Gastroesophageal sphincter (tissue), 4 donors: ENCODE results near the gene KLHL33. TPM values are rescaled to one million over a fixed set of nuclear protein-coding genes. Genes with fewer than 3 reads are reported as not detected.
A peak's percentile ranks its signal among the peaks of the same experiment; 100 is the strongest.

ENCODE experiments used
- ATAC-seq: fragments of 150-250 bp; one replicate; pipeline ENCODE4 v1.9.1; 2016; ENCODE audit warnings: mild to moderate bottlenecking, moderate library complexity
- H3K27ac ChIP-seq, 4 donors: fragments of 200-600 bp; sonication (generic) in 3 of 4; 1 replicate in 3 of 4; 2 replicates in 1 of 4; pipeline ENCODE4 v1.5.1; 2016 to 2019
- H3K27me3 ChIP-seq: fragments of 200-600 bp; sonication (generic); one replicate; pipeline ENCODE4 v1.5.1; 2019
- H3K36me3 ChIP-seq, 2 donors: fragments of 200-600 bp; sonication (generic); one replicate each; pipeline ENCODE4 v1.5.1; 2019; ENCODE audit warnings: control low read depth in 1 of 2
- H3K4me1 ChIP-seq, 3 donors: fragments of 200-600 bp; sonication (generic); 1 replicate in 2 of 3; 2 replicates in 1 of 3; pipeline ENCODE4 v1.5.1; 2016 to 2019; ENCODE audit warnings: control low read depth in 2 of 3
- H3K4me3 ChIP-seq, 2 donors: fragments of 200-600 bp; sonication (generic); one replicate each; pipeline ENCODE4 v1.5.1; 2019; ENCODE audit warnings: mild to moderate bottlenecking in 1 of 2, moderate library complexity in 1 of 2
- H3K9me3 ChIP-seq, 3 donors: fragments of 200-600 bp; sonication (generic); one replicate each; pipeline ENCODE4 v1.5.1; 2017 to 2019; ENCODE audit warnings: control low read depth in 2 of 3
- EP300 ChIP-seq: sonication (generic); formaldehyde crosslinking; IDR thresholded peaks from one replicate; pipeline ENCODE4 v1.6.1; 2017; ENCODE audit warnings: antibody characterized with exemption, mild to moderate bottlenecking
- POLR2A ChIP-seq, 2 donors: fragments of 450-650 bp; IDR thresholded peaks; one replicate each; pipeline ENCODE4 v1.6.1; 2017; ENCODE audit warnings: antibody characterized with exemption in 2 of 2, mild to moderate bottlenecking in 2 of 2, moderate library complexity in 1 of 2
- POLR2AphosphoS5 ChIP-seq: sonication (generic); formaldehyde crosslinking; IDR thresholded peaks from one replicate; pipeline ENCODE4 v1.6.1; 2017; ENCODE audit warnings: antibody characterized with exemption
- WGBS, 2 donors: methylation state at CpG; one replicate each; pipeline ENCODE4 v1.1.5; 2018; ENCODE audit warnings: low coverage in 1 of 2; 5-methylcytosine and 5-hydroxymethylcytosine counted together
- total RNA-seq, 4 donors: library from RNA; depleted of rRNA; stranded (reverse); fragments of >200 nt; gene quantifications; one replicate each; pipeline ENCODE4 v1.1.0, GENCODE V29; 2016
- TF ChIP-seq, protein P1 (sequence below), 4 experiments: fragments of 200-600 bp in 2 of 4; fragments of 450-650 bp in 2 of 4; sonication (generic) in 1 of 4; IDR thresholded peaks; one replicate each; pipeline ENCODE4 v1.5.1; 2017 to 2019; ENCODE audit warnings: antibody characterized with exemption in 4 of 4, mild to moderate bottlenecking in 2 of 4, moderate library complexity in 2 of 4

KLHL33 gene
- total RNA-seq, 4 donors from 2014 or later = 0.27 to 2.6 (median 1.1) TPM

DNA sequence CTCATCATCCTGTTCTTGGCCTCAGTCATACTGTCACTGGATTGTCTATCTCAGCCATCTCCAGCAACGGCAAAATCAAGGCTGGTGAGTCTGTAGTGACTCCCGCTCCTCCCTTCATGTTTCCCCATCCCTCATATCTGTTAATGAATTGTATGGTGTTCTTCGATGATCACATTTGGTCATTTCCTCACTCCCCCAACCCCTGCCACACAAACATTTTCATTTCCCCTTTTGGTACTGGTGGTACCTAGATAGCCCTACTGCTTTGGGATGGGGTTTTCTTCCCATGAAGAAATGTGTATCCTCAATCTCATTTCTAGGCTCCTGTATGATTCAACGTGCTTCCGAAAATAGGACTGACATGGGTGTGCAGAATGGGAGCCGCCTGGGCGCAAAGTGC lies 2.7 kb upstream of the KLHL33 start:
- no peak overlapping the region for H3K27ac ChIP-seq
- H3K4me3 ChIP-seq = no peak overlapping the region
- no peak for ATAC-seq
- WGBS, 2 donors = 89% methylated on average over 3 of the region's 7 CpGs; no CpG with 5 or more reads in 1 of the 2 donors
- H3K27me3 ChIP-seq = peaks cover 19% of the 10 kb centered on the region
- H3K9me3 ChIP-seq = no peaks in the 10 kb centered on the region
- TF ChIP-seq, protein P1, sequence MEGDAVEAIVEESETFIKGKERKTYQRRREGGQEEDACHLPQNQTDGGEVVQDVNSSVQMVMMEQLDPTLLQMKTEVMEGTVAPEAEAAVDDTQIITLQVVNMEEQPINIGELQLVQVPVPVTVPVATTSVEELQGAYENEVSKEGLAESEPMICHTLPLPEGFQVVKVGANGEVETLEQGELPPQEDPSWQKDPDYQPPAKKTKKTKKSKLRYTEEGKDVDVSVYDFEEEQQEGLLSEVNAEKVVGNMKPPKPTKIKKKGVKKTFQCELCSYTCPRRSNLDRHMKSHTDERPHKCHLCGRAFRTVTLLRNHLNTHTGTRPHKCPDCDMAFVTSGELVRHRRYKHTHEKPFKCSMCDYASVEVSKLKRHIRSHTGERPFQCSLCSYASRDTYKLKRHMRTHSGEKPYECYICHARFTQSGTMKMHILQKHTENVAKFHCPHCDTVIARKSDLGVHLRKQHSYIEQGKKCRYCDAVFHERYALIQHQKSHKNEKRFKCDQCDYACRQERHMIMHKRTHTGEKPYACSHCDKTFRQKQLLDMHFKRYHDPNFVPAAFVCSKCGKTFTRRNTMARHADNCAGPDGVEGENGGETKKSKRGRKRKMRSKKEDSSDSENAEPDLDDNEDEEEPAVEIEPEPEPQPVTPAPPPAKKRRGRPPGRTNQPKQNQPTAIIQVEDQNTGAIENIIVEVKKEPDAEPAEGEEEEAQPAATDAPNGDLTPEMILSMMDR (IDR thresholded peaks at IDR 0.05) = no peak
- TF ChIP-seq POLR2A (IDR thresholded peaks at IDR 0.05) (no peak), EP300 (no peak), POLR2AphosphoS5 (no peak)
- H3K4me1 ChIP-seq = peaks cover 0 to 22% (median 5%) of the 10 kb centered on the region in 3 donors
- H3K36me3 ChIP-seq = no peaks in the 10 kb centered on the region

DNA sequence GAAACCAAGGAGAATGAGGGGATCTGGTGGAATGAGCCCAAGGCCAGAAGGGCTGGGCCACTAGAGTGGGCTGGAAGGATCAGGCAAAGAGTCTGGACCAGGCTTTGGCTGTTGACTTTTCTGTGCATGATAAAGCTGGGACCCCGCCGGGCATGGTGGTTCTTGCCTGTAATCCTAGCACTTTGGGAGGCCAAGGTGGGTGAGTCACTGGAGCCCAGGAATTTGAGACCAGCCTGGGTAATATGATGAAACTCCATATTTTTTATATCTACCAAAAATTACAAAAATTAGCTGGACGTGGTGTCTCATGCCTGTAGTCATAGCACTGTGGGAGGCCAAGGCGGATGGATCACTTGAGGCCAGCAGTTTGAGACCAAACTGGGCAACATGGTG lies 393 bp upstream of the KLHL33 start:
- Histone ChIP-seq H3K36me3 (no peaks in the 10 kb centered on the region), H3K9me3 (no peaks in the 10 kb centered on the region), H3K4me1 (peaks cover 0 to 22% (median 5%) of the 10 kb centered on the region in 3 donors), H3K27ac (peak overlapping the region in 1 of 4 donors; percentile 80), H3K4me3 (no peak overlapping the region), H3K27me3 (peaks cover 19% of the 10 kb centered on the region)
- TF ChIP-seq POLR2AphosphoS5 (no peak), POLR2A (IDR thresholded peaks at IDR 0.05) (no peak), EP300 (no peak)
- TF ChIP-seq, protein P1 (IDR thresholded peaks at IDR 0.05) = no peak
- no peak for ATAC-seq
- WGBS, 2 donors = 84% methylated on average over 2 of the region's 4 CpGs; no CpG with 5 or more reads in 1 of the 2 donors

DNA sequence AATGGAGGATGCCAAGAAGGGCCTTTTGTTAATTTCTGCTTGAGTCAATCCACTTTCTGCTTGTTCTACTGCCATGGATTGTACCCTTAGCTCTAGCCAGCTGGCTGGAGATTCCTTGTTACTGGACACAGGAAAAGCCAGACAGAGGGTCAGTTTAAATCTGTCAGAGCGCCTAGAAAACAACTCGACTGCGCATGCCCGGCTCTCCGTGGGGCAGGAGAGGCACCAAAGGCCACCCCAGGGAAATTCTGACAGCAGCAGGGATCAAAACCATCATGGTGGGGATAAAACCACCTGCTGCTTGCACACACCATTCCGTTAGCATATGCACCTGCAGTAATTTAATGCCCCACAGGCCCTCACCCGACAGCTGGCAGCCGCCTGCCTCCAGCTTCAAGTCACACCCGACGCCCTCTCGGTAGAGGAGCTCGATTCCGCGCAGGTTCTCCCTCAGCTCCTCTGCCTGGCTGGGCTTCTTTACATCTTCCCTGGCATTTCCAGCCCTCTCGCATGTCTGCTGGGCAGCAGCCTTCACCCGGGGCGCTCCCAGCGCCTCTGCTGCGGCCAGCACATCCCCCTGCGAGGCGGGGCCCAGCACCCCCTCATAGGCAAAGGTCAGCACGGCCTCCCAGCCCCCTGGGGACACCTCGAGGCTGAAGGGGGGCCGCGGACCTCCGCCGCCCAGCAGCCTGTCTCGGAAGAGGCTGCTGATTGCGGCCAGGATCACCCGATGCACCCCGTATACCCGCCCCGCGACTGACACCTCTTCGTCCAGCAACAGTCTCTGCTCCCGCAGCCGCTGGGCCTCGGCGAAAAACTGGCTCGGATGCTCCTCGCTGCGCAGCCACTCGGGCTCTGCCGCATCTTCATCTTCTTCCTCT lies 1.0 kb downstream of the KLHL33 start:
- H3K27ac ChIP-seq = peak overlapping the region in 3 of 4 donors; percentile 66 to 80 (median 78)
- WGBS, 2 donors = 26 to 37% methylated on average over 15 to 17 of the region's 44 CpGs
- peak overlapping the region; percentile 7 to 49 for H3K4me3 ChIP-seq
- H3K27me3 ChIP-seq = peaks cover 19% of the 10 kb centered on the region
- TF ChIP-seq POLR2AphosphoS5 (peak; percentile 59), EP300 (no peak), POLR2A (IDR thresholded peaks at IDR 0.05) (no peak)
- no peaks in the 10 kb centered on the region for H3K9me3 ChIP-seq
- H3K36me3 ChIP-seq = no peaks in the 10 kb centered on the region
- H3K4me1 ChIP-seq = peaks cover 0 to 29% (median 5%) of the 10 kb centered on the region in 3 donors
- peak; percentile 73 for ATAC-seq

DNA sequence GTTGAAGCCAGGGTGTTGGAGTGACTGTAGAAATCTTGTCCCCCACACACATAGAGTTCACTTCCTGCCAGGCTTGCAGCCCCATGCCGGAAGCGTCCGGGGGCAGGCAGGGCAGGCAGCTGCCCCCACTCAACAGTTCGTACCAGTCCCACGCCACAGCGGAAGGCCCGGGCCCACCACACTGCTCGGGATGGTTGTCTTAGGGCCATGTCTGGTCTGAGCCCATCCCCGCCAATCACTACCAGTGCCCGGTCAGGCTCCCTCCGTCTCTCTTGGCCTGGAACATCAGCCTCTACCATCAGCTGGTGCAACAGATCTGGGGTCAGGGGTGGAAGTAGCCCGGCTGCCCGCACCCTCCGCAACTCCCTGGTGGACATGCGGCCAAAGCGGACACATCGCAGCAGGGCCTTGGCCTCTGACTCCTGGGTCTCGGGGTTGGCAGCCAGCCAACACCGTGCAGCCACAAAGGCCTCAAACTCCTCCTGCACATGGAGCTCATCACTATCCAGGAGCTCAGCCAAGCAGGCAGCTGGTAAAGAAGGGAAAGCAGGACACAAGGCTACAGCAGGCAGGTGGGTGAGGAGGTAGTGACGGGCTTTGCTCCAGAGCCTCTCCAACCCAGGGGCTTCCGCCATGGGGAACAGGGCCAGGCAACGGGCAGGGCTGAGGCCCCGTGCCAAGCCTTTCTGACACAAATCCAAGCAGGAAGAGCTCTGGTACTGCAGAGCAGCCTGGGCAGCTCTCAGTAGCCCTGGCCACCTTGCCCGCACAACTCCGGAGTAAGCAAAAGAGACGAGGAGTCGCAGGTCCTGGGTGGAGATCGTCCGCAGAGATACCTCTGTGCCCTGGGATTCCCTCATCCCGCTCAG lies 5.9 kb downstream of the KLHL33 start:
- Histone ChIP-seq H3K27ac (no peak overlapping the region), H3K36me3 (no peaks in the 10 kb centered on the region), H3K4me3 (no peak overlapping the region), H3K4me1 (peaks cover 0 to 20% (median 2%) of the 10 kb centered on the region in 3 donors), H3K9me3 (no peaks in the 10 kb centered on the region), H3K27me3 (peaks cover under 1% of the 10 kb centered on the region)
- no peak for ATAC-seq
- WGBS, 2 donors = 80 to 83% methylated on average over 2 to 7 of the region's 30 CpGs
- no peak for TF ChIP-seq POLR2A (IDR thresholded peaks at IDR 0.05)
- TF ChIP-seq, protein P1 (IDR thresholded peaks at IDR 0.05) = no peak

DNA sequence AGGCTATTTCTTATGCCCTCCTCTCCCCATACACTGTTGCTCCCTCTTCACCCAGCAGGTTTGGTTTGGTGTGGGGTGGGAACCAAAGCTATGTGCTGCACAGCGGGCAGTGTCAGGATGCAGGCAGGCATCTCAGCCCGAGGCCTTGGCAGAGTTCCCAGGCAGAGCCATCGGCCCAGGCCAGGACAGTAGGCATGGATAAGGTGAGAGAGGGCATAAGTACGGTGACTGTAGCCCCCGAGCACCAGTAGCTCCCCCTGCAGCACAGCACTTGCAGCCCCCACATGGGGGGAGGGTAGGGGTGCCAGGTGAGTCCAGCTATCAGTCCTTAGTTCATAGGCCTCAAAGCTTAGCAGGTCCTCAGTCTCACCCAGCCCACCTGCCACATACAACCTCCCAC lies 7.2 kb downstream of the KLHL33 start:
- Histone ChIP-seq H3K27me3 (no peaks in the 10 kb centered on the region), H3K4me1 (peaks cover 0 to 9% (median 0%) of the 10 kb centered on the region in 3 donors), H3K9me3 (no peaks in the 10 kb centered on the region), H3K4me3 (no peak overlapping the region), H3K27ac (no peak overlapping the region), H3K36me3 (no peaks in the 10 kb centered on the region)
- no peak for ATAC-seq
- WGBS, 2 donors = 40% methylated on average over 4 of the region's 5 CpGs; no CpG with 5 or more reads in 1 of the 2 donors
- TF ChIP-seq POLR2AphosphoS5 = no peak
- TF ChIP-seq EP300 = no peak
- TF ChIP-seq, protein P1 (IDR thresholded peaks at IDR 0.05) = no peak
- no peak for TF ChIP-seq POLR2A (IDR thresholded peaks at IDR 0.05)
